ENCODE data around the gene ACTN4.

Gene ACTN4

DNA sequence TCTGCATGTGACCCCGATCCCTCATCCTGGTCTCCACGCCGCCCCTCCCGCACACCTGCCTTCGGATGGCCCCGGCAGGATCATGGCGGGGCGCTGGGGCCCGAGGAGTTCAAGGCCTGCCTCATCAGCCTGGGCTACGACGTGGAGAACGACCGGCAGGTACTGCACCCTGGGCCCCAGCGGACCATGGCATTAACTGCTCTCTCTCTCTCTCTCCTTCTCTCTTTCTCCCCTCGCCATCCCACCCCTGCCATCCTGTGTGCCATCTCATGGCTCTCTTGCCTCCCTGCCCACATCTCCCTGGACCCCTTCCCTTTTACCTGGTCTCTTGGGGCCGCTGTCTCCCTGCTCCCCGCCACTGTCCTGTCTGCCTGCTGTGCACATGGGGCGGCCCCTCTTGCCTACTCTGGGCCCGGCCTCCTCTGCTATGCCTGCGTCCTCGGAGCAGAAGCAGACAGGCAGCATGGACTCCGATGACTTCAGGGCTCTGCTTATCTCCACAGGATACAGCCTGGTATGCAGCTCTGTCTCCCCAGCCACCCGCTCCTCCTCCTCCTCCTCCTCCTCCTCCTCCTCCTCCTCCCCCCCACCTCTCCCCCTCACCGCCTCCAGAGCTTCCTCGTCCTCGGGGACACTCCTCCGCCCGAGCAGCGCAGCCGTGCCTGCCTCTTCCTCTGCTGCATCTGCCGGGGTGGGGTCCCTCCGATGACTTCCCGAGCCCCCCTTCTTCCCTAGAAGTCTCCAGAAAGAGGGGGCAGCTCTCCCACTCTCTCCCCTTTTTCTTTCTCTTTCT lies 80.6 kb downstream of the ACTN4 start:
- no peak for DNase-seq

DNA sequence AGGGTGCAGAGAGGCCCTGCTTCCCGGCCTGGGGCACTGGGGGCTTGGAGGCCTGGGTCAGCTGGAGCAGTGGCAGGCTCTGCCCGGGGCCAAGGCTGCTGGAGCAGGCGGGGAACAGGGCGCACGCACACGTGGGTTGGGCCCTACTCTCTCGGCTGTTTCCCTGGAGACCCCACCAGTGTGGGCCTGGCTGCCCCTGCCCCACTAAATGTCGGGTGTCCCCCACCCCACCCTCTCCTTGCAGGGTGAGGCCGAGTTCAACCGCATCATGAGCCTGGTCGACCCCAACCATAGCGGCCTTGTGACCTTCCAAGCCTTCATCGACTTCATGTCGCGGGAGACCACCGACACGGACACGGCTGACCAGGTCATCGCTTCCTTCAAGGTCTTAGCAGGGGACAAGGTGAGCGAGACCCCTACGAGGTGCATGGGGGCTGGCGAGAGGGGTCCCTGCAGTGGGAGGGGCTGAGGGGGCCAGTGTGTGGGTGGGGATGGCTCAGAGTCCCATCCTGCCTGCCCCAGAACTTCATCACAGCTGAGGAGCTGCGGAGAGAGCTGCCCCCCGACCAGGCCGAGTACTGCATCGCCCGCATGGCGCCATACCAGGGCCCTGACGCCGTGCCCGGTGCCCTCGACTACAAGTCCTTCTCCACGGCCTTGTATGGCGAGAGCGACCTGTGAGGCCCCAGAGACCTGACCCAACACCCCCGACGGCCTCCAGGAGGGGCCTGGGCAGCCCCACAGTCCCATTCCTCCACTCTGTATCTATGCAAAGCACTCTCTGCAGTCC lies 81.5 kb downstream of the ACTN4 start:
- no peak for DNase-seq

DNA sequence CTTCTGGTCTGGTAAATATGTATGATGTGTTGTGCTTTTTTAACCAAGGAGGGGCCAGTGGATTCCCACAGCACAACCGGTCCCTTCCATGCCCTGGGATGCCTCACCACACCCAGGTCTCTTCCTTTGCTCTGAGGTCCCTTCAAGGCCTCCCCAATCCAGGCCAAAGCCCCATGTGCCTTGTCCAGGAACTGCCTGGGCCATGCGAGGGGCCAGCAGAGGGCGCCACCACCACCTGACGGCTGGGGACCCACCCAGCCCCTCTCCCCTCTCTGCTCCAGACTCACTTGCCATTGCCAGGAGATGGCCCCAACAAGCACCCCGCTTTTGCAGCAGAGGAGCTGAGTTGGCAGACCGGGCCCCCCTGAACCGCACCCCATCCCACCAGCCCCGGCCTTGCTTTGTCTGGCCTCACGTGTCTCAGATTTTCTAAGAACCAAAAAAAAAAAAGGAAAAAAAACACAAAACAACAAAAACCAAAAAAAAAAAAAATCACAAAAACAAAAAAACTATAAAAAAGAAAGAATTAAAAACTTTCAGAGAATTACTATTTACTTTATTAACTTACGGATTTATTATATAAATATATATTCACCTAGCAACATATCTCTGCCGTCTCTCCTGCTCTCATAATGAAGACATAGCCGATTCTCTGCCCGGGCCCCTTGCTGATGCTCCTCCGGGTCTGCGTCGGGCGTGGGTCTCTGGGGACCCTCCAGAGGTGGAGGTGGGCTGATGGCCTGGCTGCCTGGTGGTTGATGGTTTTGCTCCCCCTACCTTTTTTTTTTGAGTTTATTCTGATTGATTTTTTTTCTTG lies 82.4 kb downstream of the ACTN4 start:
- peak; percentile 97 for DNase-seq

DNA sequence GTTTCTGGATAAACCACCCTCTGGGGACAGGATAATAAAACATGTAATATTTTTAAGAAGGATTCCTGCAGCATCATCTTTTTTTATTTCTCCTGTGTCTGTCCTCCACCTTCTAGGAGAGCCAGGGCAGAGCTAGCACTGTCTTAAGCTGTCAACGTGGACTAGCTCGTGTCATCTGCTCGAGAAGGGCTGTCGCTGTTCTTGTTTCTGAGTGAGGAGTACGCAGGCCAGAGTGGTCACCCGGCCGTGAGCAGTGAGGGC lies 83.0 kb downstream of the ACTN4 start:
- no peak for DNase-seq

DNA sequence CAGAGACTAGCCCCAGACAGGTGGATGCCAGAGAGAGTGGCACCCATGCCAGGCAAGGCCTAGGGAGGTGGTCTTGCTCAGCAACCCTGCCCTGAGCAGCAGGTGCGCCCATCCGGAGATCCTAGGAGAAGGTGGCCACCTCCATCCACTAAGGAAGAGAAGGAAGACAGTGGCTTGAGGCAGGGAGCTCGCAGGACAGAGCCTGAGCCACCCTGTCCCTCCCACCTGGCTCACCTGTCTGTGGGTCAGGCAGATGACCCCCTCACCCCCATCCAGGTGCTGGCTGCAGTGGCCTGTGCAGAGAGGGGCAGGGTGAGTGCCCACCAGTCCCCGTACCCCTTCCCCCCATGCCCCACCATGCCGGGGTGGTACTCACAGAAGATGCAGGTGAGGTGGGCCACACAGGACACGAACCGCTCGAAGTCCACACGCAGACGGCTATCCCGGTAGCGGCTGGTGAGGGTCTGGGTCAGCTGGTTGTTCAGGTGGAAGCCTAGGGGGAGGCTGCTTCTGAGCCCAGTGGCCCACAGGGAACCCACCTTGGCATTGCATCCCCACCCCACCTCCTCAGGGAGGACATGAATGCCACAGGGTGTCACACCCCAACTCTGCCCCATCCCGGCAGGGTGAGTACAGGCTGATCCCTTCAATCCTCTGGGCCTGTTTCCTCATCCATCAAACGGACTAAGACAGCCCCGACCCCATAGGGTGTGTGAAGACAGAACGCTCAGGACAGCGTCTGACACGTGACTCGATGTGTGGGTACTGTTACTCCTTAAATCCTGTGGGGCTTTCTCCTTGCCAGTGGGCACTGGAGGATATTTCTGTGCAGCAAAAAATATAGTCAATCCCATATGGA lies 83.5 kb downstream of the ACTN4 start:
- no peak for DNase-seq

DNA sequence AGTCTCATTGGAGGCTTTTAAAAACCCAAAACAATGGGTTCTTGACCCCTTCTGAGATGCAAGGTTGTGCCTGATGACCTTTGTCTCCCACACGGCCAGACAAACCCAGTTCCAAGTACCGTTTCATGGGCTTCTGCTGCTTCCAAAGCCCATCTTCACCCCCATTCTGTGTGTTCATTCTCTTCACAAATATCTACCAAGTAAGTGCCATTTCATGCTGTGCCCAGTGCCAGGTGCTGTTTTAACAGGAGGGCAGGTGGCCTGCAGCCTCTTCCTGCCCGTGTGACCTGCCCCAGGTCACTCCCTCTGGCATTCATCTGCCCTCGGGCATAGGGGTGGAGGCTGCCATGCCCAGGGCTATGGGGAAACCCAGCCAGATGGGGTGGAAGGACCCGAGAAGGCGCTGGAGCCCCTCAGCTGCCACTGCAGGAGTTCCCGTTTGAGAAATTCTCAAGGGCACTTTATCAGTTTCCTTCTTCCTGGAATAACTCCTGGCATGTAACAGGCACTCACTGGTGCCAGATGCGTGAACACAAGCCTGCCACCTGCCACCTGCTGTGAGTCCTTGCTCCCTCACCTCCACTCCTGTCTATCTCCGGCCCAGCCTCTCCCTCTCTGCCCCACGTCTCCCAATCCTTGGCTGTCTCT lies 84.3 kb downstream of the ACTN4 start:
- no peak for DNase-seq

DNA sequence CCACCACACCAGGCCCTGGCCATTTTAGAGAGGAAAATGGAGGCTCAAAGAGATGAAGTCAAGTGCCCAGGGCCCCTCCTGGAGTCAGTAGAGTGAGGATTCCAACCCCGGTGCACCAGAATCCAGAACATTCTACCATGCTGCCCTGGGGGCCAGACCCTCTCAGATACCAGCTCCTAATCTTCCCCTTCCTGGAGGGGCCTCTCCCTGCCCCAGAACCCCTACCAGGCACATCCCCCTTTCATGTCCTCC lies 85.7 kb downstream of the ACTN4 start:
- DNase-seq: no peak

DNA sequence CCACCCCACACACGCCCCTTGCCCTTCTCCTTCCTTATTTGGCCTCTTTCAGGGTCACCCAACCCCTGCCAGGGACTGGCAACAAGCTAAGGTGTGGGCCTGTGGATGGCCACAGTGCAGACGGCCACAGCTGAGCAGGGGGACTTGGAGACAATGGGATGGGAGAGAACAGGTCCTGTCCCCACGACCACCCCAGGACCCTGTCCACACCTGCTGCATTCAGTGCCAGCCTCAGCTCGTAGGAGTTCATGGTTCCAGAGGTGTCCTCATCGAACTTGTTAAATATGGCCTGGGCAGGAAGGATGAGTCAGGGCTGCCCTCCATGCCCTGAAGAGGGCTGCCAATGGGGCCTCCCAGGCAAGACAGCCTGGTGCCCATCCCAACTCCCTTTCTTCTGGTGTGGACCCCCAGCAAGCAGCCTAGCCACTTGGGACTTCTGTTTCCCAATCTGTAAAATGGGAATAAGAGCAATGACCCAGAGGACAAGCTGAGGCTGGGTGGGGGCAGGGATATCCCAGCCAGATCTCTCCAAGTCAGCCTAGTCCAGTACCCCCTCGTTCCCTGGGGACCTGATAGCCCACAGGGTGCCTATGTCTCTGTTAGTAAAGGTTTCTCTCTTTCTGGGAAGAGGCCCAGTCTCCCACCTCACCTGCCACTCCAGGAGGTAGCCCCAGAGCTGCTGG lies 86.2 kb downstream of the ACTN4 start:
- DNase-seq: peak; percentile 85

DNA sequence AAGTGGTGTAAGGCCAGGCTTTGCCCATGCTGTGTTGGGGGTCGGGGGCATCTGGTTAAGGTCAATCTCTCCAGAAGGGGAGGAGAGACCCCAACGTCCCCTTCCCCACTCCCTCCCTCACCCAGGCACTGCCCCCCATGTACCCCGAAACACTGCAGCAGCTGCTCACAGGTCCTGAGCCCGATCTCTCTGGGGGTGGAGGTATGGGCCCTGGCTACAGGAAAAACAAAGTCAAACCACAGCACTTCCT lies 86.7 kb downstream of the ACTN4 start:
- DNase-seq: no peak

DNA sequence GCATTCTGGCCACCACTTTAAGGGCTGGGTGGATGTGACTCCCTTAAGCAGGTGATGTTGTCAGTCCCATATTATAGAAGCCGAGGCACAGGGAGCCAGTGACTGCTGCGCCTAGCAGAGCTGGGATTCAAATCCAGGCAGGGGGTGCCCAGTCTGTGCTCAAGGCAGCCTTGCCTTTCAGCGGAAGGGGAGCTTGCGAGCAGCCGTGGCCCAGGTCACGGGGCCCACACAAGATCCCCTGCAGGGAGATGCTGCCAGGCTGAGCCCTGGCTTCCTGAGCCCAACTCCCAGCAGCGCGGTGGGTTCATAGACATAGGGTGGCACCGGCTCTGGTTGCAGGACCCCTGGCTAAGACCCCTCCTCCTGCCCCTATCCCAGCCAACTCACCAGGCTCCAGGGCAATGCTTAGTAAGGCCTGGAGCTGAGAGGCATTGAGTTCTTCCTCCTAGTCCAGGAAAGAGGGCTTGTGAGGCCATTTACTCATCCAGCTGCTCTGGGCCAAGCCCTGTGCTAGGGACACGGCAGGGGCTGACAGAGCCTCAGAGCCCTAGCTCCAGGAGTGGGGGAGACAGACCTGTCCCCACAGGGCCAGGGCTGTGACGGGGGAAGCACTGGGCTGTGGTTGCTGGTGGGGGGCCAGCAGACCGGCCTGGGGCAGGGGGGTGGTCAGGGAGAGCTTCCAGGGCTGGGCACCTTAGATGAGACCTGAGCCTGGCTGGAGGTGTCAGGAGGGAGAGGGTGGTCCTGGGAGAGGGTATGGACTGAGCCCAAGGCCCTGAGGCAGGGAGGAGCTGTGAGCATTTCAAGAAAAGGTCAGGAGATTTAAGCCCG lies 87.2 kb downstream of the ACTN4 start:
- DNase-seq: peak; percentile 95

DNA sequence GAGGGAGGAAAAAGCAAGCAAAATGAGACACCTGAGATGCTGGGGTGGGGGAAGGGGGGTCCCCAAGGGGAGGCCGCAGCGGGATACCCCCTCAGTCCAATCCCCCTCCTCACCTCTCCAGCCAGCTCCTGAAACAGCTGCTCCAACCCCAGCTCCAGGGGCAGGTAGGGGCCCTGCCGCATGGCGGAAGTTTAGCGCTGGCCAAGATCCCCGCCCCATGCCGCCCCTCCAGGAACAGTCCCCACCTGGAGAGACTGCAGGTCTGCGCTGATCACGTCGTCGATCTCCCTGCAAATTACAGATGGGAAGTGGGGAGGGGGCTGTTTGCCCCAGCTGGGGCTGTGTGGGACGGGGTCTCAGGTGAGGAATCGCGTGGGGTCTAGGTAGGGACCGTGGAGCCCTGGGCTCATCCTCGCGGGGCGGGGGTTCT lies 87.8 kb downstream of the ACTN4 start:
- peak; percentile 84 for DNase-seq

DNA sequence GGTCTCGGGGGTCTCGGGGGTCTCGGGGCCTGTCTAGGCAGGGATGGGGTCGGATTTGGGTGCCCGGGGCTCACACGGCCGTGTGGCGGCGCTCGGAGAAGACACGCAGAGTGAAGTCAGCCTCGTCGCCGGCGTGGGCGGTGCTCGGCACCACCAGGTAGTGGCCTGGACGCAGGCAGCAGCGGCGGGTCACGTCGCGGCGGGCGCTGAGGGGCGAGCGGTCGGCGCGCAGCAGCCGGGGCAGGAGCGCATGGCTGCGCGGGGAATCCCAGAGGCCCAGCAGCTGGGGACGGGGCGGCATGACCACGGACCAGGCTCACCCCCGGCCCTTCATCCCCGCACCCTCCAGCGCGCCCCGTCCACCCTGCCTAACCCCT lies 88.6 kb downstream of the ACTN4 start:
- no peak for DNase-seq

DNA sequence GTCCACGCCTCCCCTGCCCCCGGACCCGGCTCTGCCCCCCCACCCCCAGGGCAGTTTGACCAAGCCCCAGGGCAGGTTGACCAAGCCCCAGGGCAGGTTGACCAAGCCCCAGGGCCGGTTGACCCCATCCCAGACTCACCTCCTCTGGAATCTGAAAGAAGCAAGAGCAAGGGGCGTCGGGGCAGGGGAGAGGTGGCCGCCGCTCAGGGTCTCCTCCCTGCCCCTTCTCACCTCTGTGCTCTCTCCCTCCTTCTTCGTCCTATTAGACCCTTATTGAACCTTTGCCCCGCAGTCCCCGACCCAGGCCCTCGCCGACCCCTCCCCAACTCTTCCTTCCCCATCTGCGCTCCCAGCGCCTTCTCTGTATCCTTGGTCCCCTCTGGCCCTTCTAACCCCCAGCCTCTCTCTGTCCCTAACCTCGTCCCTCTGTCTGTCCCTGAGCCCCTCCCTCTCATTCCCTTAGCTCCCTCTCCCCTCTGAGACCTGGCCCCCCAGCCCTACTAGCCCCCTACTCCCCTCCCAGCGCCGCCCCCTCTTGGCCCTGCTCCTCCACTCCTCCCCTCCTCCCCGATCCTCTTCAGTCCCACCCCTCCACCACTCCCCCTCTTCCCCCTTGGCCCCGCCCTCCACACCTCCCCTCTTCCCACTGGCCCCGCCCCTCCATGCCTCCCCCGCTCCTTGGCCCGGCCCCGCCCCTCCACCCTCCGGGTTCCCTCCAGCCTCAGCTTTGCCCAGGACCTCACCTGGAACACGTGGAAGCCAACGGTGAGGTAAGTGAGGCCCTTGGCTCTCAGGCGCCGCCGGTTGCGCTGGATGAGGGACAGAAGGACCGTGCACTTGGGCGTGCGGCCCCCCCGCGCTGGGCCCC lies 89.2 kb downstream of the ACTN4 start:
- DNase-seq: peak; percentile 97

DNA sequence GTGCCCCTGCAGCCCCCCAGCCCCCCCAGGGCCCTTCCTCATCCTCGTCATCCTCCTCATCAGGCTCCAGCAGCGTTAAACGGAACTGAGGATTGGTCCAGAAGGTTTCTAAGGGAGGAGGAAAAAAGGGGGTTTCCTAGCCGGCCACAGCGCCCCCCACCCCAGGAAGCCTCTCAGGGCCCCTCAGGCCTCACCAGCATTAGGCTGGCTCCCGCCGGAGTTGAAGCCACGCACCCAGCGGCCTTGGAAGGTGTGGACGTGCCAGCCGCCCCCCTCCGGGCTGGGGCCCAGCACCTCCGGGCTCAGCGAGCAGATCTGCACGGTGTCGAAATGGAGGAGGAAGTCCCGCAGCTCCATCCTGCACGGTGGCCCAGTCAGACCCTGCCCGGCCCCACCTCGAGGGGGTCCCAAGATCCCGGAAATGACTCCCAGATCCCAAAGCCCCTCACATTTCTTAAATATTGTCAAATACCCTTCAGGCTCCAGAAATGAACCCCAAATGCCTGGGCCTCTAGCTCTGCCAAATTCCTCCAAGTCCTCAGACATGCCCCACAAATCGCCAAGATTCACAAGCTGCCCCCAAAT lies 89.9 kb downstream of the ACTN4 start:
- DNase-seq: no peak

DNA sequence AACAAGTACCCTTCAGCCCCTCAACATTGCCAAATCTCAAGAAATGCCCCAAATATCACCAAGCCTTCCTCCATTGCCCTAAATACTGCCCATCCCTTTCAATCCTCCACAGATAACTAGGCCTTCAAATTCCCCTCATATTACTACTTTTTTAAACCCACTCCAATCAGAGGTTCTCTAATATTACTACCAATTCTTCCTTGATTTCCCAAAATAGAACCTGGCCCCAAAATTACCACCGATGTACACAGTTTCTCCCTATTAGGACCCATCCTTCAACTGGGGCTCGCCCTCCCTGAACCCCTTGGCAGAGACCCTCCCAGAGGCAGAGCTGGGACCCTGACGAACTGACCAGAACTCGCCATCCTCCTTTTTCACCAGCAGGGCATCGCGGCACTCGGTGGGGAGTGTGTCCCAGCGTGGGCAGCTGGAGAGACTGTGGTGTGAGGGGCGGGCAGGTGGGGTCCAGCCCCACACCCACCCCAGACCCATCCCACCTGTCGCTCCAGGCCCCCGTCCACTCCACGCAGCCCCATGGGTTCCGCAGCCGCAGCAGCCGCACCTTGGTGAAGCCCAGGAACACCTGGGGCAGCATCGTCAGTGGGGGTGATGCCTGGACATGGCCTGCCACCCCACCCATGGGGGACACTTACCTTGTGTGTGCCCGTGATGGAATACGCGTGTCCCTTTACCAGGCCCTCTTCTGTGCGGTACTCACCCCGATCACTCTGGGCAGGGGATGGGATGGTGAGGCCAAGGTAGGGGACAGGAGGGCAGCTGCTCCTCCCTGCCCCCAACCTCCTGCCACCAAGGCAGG lies 90.7 kb downstream of the ACTN4 start:
- DNase-seq: no peak

DNA sequence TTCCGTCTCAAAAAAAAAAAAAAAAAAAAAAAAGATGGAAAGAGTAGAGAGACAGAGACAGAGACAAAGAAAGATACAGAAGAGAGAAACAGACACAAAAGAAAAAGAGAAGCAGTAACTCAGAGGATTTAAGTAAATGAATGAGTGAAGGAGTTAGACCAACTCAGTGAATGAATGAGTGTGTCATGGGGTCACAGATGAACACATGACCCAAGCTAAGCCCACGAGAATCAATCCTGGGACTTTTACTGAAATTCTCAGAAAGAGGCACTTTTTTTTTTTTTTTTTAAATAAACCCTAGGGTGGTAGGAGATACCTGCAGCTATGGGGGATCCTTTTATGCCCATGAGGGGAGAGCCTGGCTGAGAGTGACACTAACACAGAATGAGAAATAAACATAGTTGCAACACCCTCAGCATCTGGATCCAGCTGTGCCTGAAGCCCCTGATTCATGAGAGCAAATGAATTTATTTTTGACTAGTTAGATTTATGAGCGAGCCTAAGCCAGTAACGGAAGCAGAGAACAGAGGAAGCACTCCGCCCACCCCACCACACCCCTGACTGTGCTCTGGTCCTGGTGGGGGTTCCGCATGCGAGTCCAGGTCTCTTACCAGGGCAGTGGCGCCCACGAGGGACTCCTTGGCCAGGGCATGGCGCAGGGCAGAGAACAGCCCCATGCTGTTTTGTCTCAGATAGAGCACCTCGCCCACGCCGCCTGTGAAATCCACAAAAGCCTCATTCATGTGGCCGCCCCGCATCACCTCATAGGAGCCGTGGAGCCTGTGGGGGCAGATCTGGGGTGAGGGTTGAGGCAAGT lies 92.2 kb downstream of the ACTN4 start:
- peak; percentile 32 for DNase-seq

DNA sequence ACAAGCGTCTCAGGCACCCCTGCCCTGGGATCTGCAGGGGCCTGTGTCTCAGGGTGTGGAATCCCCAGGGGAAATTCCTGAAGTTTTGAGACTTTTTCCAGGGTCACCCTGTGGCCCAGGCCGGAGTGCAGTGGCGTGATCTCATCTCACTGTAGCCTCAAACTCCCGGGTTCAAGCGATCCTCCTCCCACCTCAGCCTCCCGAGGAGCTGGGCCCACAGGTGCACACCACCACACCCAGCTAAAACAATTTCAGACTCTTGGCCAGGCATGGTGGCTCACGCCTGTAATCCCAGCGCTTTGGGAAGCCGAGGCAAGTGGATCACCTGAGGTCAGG lies 92.8 kb downstream of the ACTN4 start:
- DNase-seq: no peak

DNA sequence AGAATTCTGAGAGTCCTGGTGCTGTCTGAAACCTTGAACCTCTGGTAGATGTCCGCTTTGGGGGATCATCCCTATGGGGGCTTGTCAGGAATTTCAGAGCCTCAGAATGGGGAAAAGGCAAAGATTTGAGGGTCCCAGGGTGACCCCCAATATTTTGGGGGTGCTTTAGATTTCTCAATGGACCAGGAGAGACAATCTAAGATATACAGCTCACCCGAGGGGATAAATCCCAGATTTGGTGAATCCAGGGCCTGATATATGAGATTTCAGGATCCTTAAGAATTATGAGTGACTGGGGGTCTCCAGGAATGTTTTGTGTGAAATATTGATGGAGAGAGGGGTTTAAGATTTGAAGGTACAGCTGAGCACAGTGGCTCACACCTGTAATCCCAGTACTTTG lies 93.5 kb downstream of the ACTN4 start:
- no peak for DNase-seq

Data from 8988T (cell line).